Measurements from ENCODE around the gene DBNL. TPM values are rescaled to one million over a fixed set of nuclear protein-coding genes. Genes with fewer than 3 reads are reported as not detected.
A peak's percentile ranks its signal among the peaks of the same experiment; 100 is the strongest.

DBNL gene
- polyA plus RNA-seq, 3 donors = 228 to 321 (median 304) TPM

GRCh38 chr7:44079331-44080021 is 35.0 kb downstream of the DBNL start:
- peak overlapping the region in 1 of 7 donors; percentile 6 for H3K27ac Mint-ChIP-seq
- no peak overlapping the region for H3K4me3 Mint-ChIP-seq

GRCh38 chr7:44080118-44080517 is 35.6 kb downstream of the DBNL start:
- Histone ChIP-seq H3K79me2 (ENCODE audit: insufficient read depth, low read length) (peaks cover 23% of the 10 kb centered on the region), H3K9me3 (replicated peaks in 1 of 2; ENCODE audit: control insufficient read depth in 1 of 2, insufficient read depth in 1 of 2, low read length in 2 of 2) (no peaks in the 10 kb centered on the region), H3K27ac (ENCODE audit: low read depth in 1 of 2, low read length in 2 of 2) (no peak overlapping the region), H3K27me3 (ENCODE audit: control insufficient read depth in 2 of 2, insufficient read depth in 2 of 2, low read length in 2 of 2) (no peaks in the 10 kb centered on the region), H2AFZ (ENCODE audit: insufficient read depth, low read depth, low read length, poor library complexity, severe bottlenecking) (no peak overlapping the region), H3K4me3 (replicated peaks in 1 of 3; ENCODE audit: low read depth in 2 of 3, low read length in 3 of 3) (no peak overlapping the region), H3K9ac (ENCODE audit: insufficient read depth, low read length, poor library complexity, severe bottlenecking) (no peak overlapping the region), H3K36me3 (replicated peaks in 1 of 2; ENCODE audit: control insufficient read depth in 1 of 2, insufficient read depth in 2 of 2, low read length in 2 of 2) (peaks cover 54 to 57% of the 10 kb centered on the region in 2 donors), H3K4me1 (ENCODE audit: control insufficient read depth in 1 of 2, insufficient read depth in 2 of 2, low read length in 2 of 2) (peaks cover 14 to 16% of the 10 kb centered on the region in 2 donors), H3K4me2 (replicated peaks; ENCODE audit: extremely low read depth, low read length, poor library complexity, severe bottlenecking) (no peak overlapping the region), H4K20me1 (ENCODE audit: insufficient read depth, low read length) (no peaks in the 10 kb centered on the region)
- intact Hi-C loops (cut with micrococcal nuclease) = loop anchor here (5.0 to 10.0 kb wide), 3 partner anchors 42 to 412 kb away; partner anchors contain the start of genes POLD2 (in 2 of the 2) and NUDCD3 (in 1 of the 2)
- Mint-ChIP-seq H3K27ac (peak overlapping the region in 4 of 7 donors; percentile 26 to 94 (median 58)), H3K4me1 (peaks cover 25% of the 10 kb centered on the region), H3K36me3 (peaks cover 54 to 60% of the 10 kb centered on the region in 2 donors), H3K4me3 (no peak overlapping the region), H3K9me3 (no peaks in the 10 kb centered on the region), H3K27me3 (ENCODE audit: low read depth in 3 of 3) (peaks cover 0 to 11% (median 0%) of the 10 kb centered on the region in 3 donors)
- no peak for TF ChIP-seq CTCF (IDR thresholded peaks at IDR 0.05)
- 97% methylated on average over 5 of the region's 5 CpGs for WGBS (ENCODE audit: insufficient coverage)
- no peak for DNase-seq

More at GRCh38 chr7:44079331-44080021, 35.0 kb downstream of the DBNL start:
- peaks cover 23% of the 10 kb centered on the region for H3K79me2 ChIP-seq (ENCODE audit: insufficient read depth, low read length)
- H3K27ac ChIP-seq (ENCODE audit: low read depth in 1 of 2, low read length in 2 of 2) = peak overlapping the region in 1 of 2 donors; percentile 9
- Mint-ChIP-seq H3K9me3 (no peaks in the 10 kb centered on the region), H3K27me3 (ENCODE audit: low read depth in 3 of 3) (peaks cover 0 to 11% (median 0%) of the 10 kb centered on the region in 3 donors), H3K36me3 (peaks cover 56 to 65% of the 10 kb centered on the region in 2 donors), H3K4me1 (peaks cover 30% of the 10 kb centered on the region)
- H3K4me3 ChIP-seq (replicated peaks in 1 of 3; ENCODE audit: low read depth in 2 of 3, low read length in 3 of 3) = no peak overlapping the region
- H2AFZ ChIP-seq (ENCODE audit: insufficient read depth, low read depth, low read length, poor library complexity, severe bottlenecking) = no peak overlapping the region
- no peak for DNase-seq
- no peak overlapping the region for H3K4me2 ChIP-seq (replicated peaks; ENCODE audit: extremely low read depth, low read length, poor library complexity, severe bottlenecking)
- no peak for TF ChIP-seq CTCF (IDR thresholded peaks at IDR 0.05)
- H3K27me3 ChIP-seq (ENCODE audit: control insufficient read depth in 2 of 2, insufficient read depth in 2 of 2, low read length in 2 of 2) = no peaks in the 10 kb centered on the region
- intact Hi-C loops (cut with micrococcal nuclease) = loop anchor here (5.0 to 10.0 kb wide), 3 partner anchors 43 to 413 kb away; partner anchors contain the start of genes POLD2 (in 2 of the 2) and NUDCD3 (in 1 of the 2)
- 100% methylated on average over 2 of the region's 11 CpGs for WGBS (ENCODE audit: insufficient coverage)
- H3K36me3 ChIP-seq (replicated peaks in 1 of 2; ENCODE audit: control insufficient read depth in 1 of 2, insufficient read depth in 2 of 2, low read length in 2 of 2) = peaks cover 54 to 59% of the 10 kb centered on the region in 2 donors
- H3K4me1 ChIP-seq (ENCODE audit: control insufficient read depth in 1 of 2, insufficient read depth in 2 of 2, low read length in 2 of 2) = peaks cover 19 to 22% of the 10 kb centered on the region in 2 donors
- no peak overlapping the region for H3K9ac ChIP-seq (ENCODE audit: insufficient read depth, low read length, poor library complexity, severe bottlenecking)
- no peaks in the 10 kb centered on the region for H3K9me3 ChIP-seq (replicated peaks in 1 of 2; ENCODE audit: control insufficient read depth in 1 of 2, insufficient read depth in 1 of 2, low read length in 2 of 2)
- H4K20me1 ChIP-seq (ENCODE audit: insufficient read depth, low read length) = no peaks in the 10 kb centered on the region
